Panc1 (cell line): ENCODE measurements around the gene ACTBL2. TPM values are rescaled to one million over a fixed set of nuclear protein-coding genes. Genes with fewer than 3 reads are reported as not detected.

Experiments
- ATAC-seq: fragments of 200-7000 bp; cut with Tn5 transposase; 2 replicates; pipeline ENCODE4 v1.9.1; 2020; ENCODE audit warnings: mild to moderate bottlenecking, moderate library complexity
- BruUV-seq: library from RNA; stranded (reverse); fragments of 400-500 nt; replicated peaks from 2 replicates; lab custom pipeline; 2021; lab: Mats Ljungman, UMichigan
- CTCF ChIA-PET: fragments of 300-600 bp; sonication (Branson Sonifier 250); formaldehyde crosslinking; loops from one replicate; lab custom pipeline; 2022; ENCODE audit warnings: antibody characterized with exemption; lab: Charles Lee
- POLR2A ChIA-PET: fragments of 300-600 bp; sonication (Branson Sonifier 250); formaldehyde crosslinking; loops from one replicate; lab custom pipeline; 2022; ENCODE audit warnings: antibody characterized with exemption; lab: Charles Lee
- DNase-seq: peaks from one replicate; pipeline ENCODE4 v3.0.0-alpha.2; 2010; ENCODE audit warnings: low read depth, low spot score
- H3K27ac ChIP-seq: 2 replicates; pipeline ENCODE4 v1.5.1; 2011; ENCODE audit warnings: mild to moderate bottlenecking, low read length, inconsistent platforms
- H3K27me3 ChIP-seq: fragments of 200-500 bp; sonication (Bioruptor generic); 2 replicates; pipeline ENCODE4 v1.6.0; 2014; ENCODE audit warnings: low read length, inconsistent platforms; ENCODE audit not compliant: control insufficient read depth, insufficient read depth
- H3K36me3 ChIP-seq: fragments of 200-500 bp; sonication (Bioruptor generic); 2 replicates; pipeline ENCODE4 v1.5.1; 2014; ENCODE audit warnings: inconsistent platforms, mild to moderate bottlenecking, low read length, moderate library complexity; ENCODE audit not compliant: control insufficient read depth, insufficient read depth
- H3K4me1 ChIP-seq: 2 replicates; pipeline ENCODE4 v1.5.1; 2011; ENCODE audit warnings: inconsistent platforms, mild to moderate bottlenecking, low read length, moderate library complexity; ENCODE audit not compliant: control insufficient read depth, insufficient read depth
- H3K4me3 ChIP-seq, 2 experiments: 2 replicates each; pipeline ENCODE4 v1.5.1; 2011 to 2012; ENCODE audit warnings: low read depth in 2 of 2, low read length in 2 of 2, mild to moderate bottlenecking in 2 of 2, inconsistent platforms in 1 of 2, moderate library complexity in 1 of 2
- H3K9me3 ChIP-seq: fragments of 200-500 bp; sonication (Bioruptor generic); 2 replicates; pipeline ENCODE4 v1.5.1; 2014; ENCODE audit warnings: low read depth, mild to moderate bottlenecking, inconsistent platforms, low read length, moderate library complexity; ENCODE audit not compliant: control insufficient read depth, insufficient read depth
- POLR2AphosphoS5 ChIP-seq: IDR thresholded peaks from 2 replicates; pipeline ENCODE4 v1.6.1; 2012; ENCODE audit warnings: mild to moderate bottlenecking, low read depth, low read length, moderate library complexity
- SIN3A ChIP-seq: IDR thresholded peaks from 2 replicates; pipeline ENCODE4 v1.6.1; 2012; ENCODE audit warnings: low read depth, mild to moderate bottlenecking, low read length, moderate library complexity, borderline replicate concordance; ENCODE audit not compliant: insufficient read depth
- TCF7L2 ChIP-seq: IDR thresholded peaks from 2 replicates; pipeline ENCODE4 v1.6.1; 2011; ENCODE audit warnings: mild to moderate bottlenecking, low read depth, low read length, inconsistent platforms
- in situ Hi-C: cut with HindIII; loops from 2 replicates; pipeline ENCODE4 v1.10.0; 2016; ENCODE audit warnings: low sequenced_read_pairs, low pct_unique_long_range_greater_than_20kb
- intact Hi-C: fragments of 100-400 bp; cut with micrococcal nuclease; formaldehyde crosslinking; loops from one replicate; pipeline ENCODE4 v1.10.0; 2022; ENCODE audit not compliant: unreplicated experiment
- total RNA-seq: library from RNA; stranded (reverse); gene quantifications from one replicate; pipeline ENCODE4 v1.2.1, GENCODE V29; 2021; ENCODE audit not compliant: unreplicated experiment
- TF ChIP-seq, protein P1 (sequence below), 2 experiments: IDR thresholded peaks; 2 replicates each; pipeline ENCODE4 v1.6.1; 2011 to 2012; ENCODE audit warnings: low read depth in 2 of 2, control low read depth in 1 of 2, low read length in 1 of 2, mild to moderate bottlenecking in 1 of 2, moderate library complexity in 1 of 2; ENCODE audit not compliant: insufficient read depth in 1 of 2
- TF ChIP-seq, protein P2 (sequence below): fragments of 450-650 bp; IDR thresholded peaks from 2 replicates; pipeline ENCODE4 v1.5.1; 2017; ENCODE audit warnings: mild to moderate bottlenecking

Gene ACTBL2
- total RNA-seq, 1 experiment from 2014 or later, result not detected

DNA sequence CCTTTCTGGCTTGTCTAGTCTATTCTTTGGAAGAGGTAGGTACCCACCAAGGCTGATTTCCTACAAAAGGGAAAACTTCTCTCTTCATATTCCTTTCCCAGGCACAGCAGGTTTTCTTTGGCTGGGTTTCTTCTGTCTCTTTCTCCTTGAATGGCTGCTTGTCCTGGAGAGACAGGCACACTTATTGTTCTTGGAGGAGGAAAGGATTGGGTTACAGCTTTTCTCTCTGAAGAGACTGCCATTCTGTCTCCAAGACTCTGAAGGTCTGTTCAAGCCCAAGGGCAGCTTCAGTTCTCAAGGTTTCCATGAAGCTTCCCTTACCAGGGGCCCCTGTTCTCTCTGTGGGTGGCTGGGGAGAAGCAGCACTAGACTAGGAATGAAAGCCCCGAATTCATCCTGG is 33.9 kb downstream of the ACTBL2 start:
- in situ Hi-C loops, result no loop called here
- CTCF ChIA-PET, result no interaction called here
- POLR2A ChIA-PET, result no interaction called here

DNA sequence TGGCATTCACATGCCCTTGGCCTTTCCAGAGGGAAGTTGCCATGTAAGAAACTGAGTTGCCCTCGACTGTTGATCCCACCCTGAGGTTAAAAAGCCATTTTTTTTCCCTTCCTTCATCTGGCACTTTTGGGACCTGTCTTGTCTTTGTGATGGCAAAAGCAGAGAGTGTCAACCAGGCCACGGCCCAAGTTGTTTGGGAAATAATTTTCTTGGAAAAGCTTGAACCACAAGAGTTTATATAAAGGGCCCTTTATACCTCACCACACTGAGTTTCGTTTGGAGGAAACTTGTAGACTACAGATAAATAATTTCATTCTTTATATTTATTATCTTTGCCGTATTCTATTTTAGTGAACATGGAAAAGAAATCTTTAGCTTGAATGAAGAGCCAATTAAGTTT is 34.3 kb downstream of the ACTBL2 start:
- DNase-seq (no peak), ATAC-seq (no peak)
- in situ Hi-C loops (no loop called here), intact Hi-C loops (no loop called here)
- Histone ChIP-seq H3K27me3 (no peaks in the 10 kb centered on the region), H3K4me1 (no peaks in the 10 kb centered on the region), H3K36me3 (no peaks in the 10 kb centered on the region), H3K4me3 (no peak overlapping the region), H3K27ac (peak overlapping the region; percentile 17; the same call in 1 of the 2 replicates), H3K9me3 (no peaks in the 10 kb centered on the region)
- TF ChIP-seq TCF7L2 (no peak), SIN3A (no peak), POLR2AphosphoS5 (no peak)
- TF ChIP-seq, protein P1, sequence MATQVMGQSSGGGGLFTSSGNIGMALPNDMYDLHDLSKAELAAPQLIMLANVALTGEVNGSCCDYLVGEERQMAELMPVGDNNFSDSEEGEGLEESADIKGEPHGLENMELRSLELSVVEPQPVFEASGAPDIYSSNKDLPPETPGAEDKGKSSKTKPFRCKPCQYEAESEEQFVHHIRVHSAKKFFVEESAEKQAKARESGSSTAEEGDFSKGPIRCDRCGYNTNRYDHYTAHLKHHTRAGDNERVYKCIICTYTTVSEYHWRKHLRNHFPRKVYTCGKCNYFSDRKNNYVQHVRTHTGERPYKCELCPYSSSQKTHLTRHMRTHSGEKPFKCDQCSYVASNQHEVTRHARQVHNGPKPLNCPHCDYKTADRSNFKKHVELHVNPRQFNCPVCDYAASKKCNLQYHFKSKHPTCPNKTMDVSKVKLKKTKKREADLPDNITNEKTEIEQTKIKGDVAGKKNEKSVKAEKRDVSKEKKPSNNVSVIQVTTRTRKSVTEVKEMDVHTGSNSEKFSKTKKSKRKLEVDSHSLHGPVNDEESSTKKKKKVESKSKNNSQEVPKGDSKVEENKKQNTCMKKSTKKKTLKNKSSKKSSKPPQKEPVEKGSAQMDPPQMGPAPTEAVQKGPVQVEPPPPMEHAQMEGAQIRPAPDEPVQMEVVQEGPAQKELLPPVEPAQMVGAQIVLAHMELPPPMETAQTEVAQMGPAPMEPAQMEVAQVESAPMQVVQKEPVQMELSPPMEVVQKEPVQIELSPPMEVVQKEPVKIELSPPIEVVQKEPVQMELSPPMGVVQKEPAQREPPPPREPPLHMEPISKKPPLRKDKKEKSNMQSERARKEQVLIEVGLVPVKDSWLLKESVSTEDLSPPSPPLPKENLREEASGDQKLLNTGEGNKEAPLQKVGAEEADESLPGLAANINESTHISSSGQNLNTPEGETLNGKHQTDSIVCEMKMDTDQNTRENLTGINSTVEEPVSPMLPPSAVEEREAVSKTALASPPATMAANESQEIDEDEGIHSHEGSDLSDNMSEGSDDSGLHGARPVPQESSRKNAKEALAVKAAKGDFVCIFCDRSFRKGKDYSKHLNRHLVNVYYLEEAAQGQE (IDR thresholded peaks at IDR 0.05; ENCODE audit: insufficient read depth in 1 of 2, low read depth in 2 of 2, low read length in 1 of 2), result no peak
- TF ChIP-seq, protein P2, sequence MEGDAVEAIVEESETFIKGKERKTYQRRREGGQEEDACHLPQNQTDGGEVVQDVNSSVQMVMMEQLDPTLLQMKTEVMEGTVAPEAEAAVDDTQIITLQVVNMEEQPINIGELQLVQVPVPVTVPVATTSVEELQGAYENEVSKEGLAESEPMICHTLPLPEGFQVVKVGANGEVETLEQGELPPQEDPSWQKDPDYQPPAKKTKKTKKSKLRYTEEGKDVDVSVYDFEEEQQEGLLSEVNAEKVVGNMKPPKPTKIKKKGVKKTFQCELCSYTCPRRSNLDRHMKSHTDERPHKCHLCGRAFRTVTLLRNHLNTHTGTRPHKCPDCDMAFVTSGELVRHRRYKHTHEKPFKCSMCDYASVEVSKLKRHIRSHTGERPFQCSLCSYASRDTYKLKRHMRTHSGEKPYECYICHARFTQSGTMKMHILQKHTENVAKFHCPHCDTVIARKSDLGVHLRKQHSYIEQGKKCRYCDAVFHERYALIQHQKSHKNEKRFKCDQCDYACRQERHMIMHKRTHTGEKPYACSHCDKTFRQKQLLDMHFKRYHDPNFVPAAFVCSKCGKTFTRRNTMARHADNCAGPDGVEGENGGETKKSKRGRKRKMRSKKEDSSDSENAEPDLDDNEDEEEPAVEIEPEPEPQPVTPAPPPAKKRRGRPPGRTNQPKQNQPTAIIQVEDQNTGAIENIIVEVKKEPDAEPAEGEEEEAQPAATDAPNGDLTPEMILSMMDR, result no peak
- ChIA-PET CTCF (no interaction called here), POLR2A (no interaction called here)
- BruUV-seq, result no TSS peak

More for the DNA sequence above, 33.9 kb downstream of the ACTBL2 start:
- Histone ChIP-seq H3K4me1 (no peaks in the 10 kb centered on the region), H3K9me3 (no peaks in the 10 kb centered on the region), H3K4me3 (no peak overlapping the region), H3K27ac (peak overlapping the region; percentile 2; the same call in 1 of the 2 replicates), H3K27me3 (no peaks in the 10 kb centered on the region), H3K36me3 (no peaks in the 10 kb centered on the region)
- DNase-seq (no peak), ATAC-seq (no peak)
- no peak for TF ChIP-seq TCF7L2
- TF ChIP-seq, protein P2, result no peak
- TF ChIP-seq POLR2AphosphoS5, result no peak
- no peak for TF ChIP-seq SIN3A
- TF ChIP-seq, protein P1 (IDR thresholded peaks at IDR 0.05; ENCODE audit: insufficient read depth in 1 of 2, low read depth in 2 of 2, low read length in 1 of 2), result no peak
- intact Hi-C loops, result no loop called here
- no TSS peak for BruUV-seq
